Peyer's patch (tissue), 4 donors: ENCODE data around the gene PLEKHA3.

Source experiments
- POLR2A ChIP-seq, 2 donors: fragments of 450-650 bp; IDR thresholded peaks; one replicate each; pipeline ENCODE4 v1.5.1; 2017; ENCODE audit warnings: antibody characterized with exemption in 2 of 2, mild to moderate bottlenecking in 2 of 2, moderate library complexity in 2 of 2
- TF ChIP-seq, protein P1 (sequence below), 6 experiments: fragments of 450-650 bp in 4 of 6; fragments of 200-600 bp in 2 of 6; sonication (generic) in 1 of 6; IDR thresholded peaks; one replicate each; pipeline ENCODE4 v1.5.1; 2017 to 2019; ENCODE audit warnings: antibody characterized with exemption in 6 of 6, mild to moderate bottlenecking in 3 of 6, moderate library complexity in 1 of 6

DNA sequence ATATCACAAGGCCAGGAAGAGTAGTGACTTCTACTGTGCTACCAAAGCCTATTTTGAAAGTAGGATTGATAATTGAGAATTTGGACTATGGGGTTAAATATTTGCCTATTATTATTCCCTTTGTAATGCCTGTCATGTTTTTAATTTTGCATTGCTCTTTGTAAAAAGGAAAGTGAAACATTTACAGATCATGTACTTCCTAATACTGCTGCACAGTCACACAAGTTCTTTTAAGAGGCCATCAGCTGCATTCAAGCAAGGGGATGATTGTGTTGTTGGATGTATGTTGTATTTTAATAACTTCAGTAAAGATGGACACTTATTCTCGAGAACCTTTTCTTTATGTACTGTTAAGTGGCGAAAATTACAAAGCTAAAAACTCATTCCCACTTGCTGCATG, 70.1 kb downstream of the PLEKHA3 start:
- TF ChIP-seq, protein P1, sequence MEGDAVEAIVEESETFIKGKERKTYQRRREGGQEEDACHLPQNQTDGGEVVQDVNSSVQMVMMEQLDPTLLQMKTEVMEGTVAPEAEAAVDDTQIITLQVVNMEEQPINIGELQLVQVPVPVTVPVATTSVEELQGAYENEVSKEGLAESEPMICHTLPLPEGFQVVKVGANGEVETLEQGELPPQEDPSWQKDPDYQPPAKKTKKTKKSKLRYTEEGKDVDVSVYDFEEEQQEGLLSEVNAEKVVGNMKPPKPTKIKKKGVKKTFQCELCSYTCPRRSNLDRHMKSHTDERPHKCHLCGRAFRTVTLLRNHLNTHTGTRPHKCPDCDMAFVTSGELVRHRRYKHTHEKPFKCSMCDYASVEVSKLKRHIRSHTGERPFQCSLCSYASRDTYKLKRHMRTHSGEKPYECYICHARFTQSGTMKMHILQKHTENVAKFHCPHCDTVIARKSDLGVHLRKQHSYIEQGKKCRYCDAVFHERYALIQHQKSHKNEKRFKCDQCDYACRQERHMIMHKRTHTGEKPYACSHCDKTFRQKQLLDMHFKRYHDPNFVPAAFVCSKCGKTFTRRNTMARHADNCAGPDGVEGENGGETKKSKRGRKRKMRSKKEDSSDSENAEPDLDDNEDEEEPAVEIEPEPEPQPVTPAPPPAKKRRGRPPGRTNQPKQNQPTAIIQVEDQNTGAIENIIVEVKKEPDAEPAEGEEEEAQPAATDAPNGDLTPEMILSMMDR (IDR thresholded peaks at IDR 0.05), result no peak
- TF ChIP-seq POLR2A (IDR thresholded peaks at IDR 0.05), result no peak
